SK-N-SH treated with all-trans-retinoic acid at 6 μM for 48 hours (cell line): ENCODE measurements around the gene UBA6.

ENCODE experiments used
- ATAC-seq: fragments of 200-7000 bp; cut with Tn5 transposase; 3 replicates; pipeline ENCODE4 v1.9.1; 2020; ENCODE audit warnings: mild to moderate bottlenecking, moderate library complexity
- ARNTL ChIP-seq: fragments of 450-650 bp; formaldehyde crosslinking; IDR thresholded peaks from 2 replicates; pipeline ENCODE4 v1.5.0; 2020; ENCODE audit warnings: low read depth, mild to moderate bottlenecking, moderate library complexity, borderline replicate concordance
- BACH2 ChIP-seq: fragments of 250-450 bp; sonication (Bioruptor Pico); IDR thresholded peaks from 2 replicates; pipeline ENCODE4 v1.9.0; 2021; ENCODE audit warnings: mild to moderate bottlenecking, borderline replicate concordance
- CSDC2 ChIP-seq: fragments of 250-450 bp; sonication (Bioruptor Pico); IDR thresholded peaks from 2 replicates; pipeline ENCODE4 v1.5.0; 2020; ENCODE audit warnings: mild to moderate bottlenecking, moderate library complexity
- OSR1 ChIP-seq: fragments of 250-450 bp; sonication (Bioruptor Pico); IDR thresholded peaks from 2 replicates; pipeline ENCODE4 v1.8.0; 2022; ENCODE audit warnings: moderate library complexity, mild to moderate bottlenecking, inconsistent platforms
- PPARA ChIP-seq: fragments of 250-450 bp; sonication (Bioruptor Pico); IDR thresholded peaks from 2 replicates; pipeline ENCODE4 v1.5.0; 2020; ENCODE audit warnings: mild to moderate bottlenecking, borderline replicate concordance
- RARB ChIP-seq: fragments of 250-450 bp; sonication (Bioruptor Pico); IDR thresholded peaks from 2 replicates; pipeline ENCODE4 v1.8.0; 2021; ENCODE audit warnings: mild to moderate bottlenecking, moderate library complexity
- SNAI2 ChIP-seq: fragments of 250-450 bp; sonication (Bioruptor Pico); IDR thresholded peaks from 2 replicates; pipeline ENCODE4 v1.5.0; 2020; ENCODE audit warnings: mild to moderate bottlenecking, moderate library complexity
- TCF4 ChIP-seq: fragments of 250-450 bp; sonication (Bioruptor Pico); IDR thresholded peaks from 2 replicates; pipeline ENCODE4 v1.8.0; 2021; ENCODE audit warnings: mild to moderate bottlenecking, moderate library complexity, borderline replicate concordance
- TOX ChIP-seq: fragments of 250-450 bp; sonication (Bioruptor Pico); IDR thresholded peaks from 2 replicates; pipeline ENCODE4 v1.8.0; 2021; ENCODE audit warnings: mild to moderate bottlenecking, moderate library complexity, borderline replicate concordance
- ZC3H10 ChIP-seq: fragments of 250-450 bp; sonication (Bioruptor Pico); IDR thresholded peaks from 2 replicates; pipeline ENCODE4 v1.5.1; 2021; ENCODE audit warnings: mild to moderate bottlenecking, moderate library complexity
- ZFP3 ChIP-seq: fragments of 250-450 bp; sonication (Bioruptor Pico); IDR thresholded peaks from 2 replicates; pipeline ENCODE4 v1.5.0; 2020; ENCODE audit warnings: mild to moderate bottlenecking, moderate library complexity
- ZFP30 ChIP-seq: fragments of 450-650 bp; formaldehyde crosslinking; IDR thresholded peaks from 2 replicates; pipeline ENCODE4 v1.5.0; 2022; ENCODE audit warnings: mild to moderate bottlenecking, moderate library complexity
- ZNF565 ChIP-seq: fragments of 450-650 bp; formaldehyde crosslinking; conservative IDR thresholded peaks from 2 replicates; pipeline ENCODE4 v1.5.0; 2020; ENCODE audit warnings: low read depth, mild to moderate bottlenecking, moderate library complexity
- ZNF70 ChIP-seq: fragments of 450-650 bp; formaldehyde crosslinking; IDR thresholded peaks from 2 replicates; pipeline ENCODE4 v1.5.0; 2020; ENCODE audit warnings: mild to moderate bottlenecking, moderate library complexity
- ZNF8 ChIP-seq: fragments of 450-650 bp; formaldehyde crosslinking; IDR thresholded peaks from 2 replicates; pipeline ENCODE4 v1.5.0; 2020; ENCODE audit warnings: mild to moderate bottlenecking, moderate library complexity
- TF ChIP-seq, protein P1 (sequence below): fragments of 250-450 bp; sonication (Bioruptor Pico); IDR thresholded peaks from 2 replicates; pipeline ENCODE4 v1.8.0; 2020; ENCODE audit warnings: mild to moderate bottlenecking, moderate library complexity, borderline replicate concordance
- TF ChIP-seq, protein P2 (sequence below): fragments of 250-450 bp; sonication (Bioruptor Pico); IDR thresholded peaks from 2 replicates; pipeline ENCODE4 v1.5.1; 2020; ENCODE audit warnings: low read depth, mild to moderate bottlenecking, moderate library complexity
- TF ChIP-seq, protein P3 (sequence below): fragments of 250-450 bp; sonication (Bioruptor Pico); IDR thresholded peaks from 2 replicates; pipeline ENCODE4 v1.5.0; 2020; ENCODE audit warnings: mild to moderate bottlenecking, moderate library complexity
- TF ChIP-seq, protein P4 (sequence below): fragments of 250-450 bp; sonication (Bioruptor Pico); IDR thresholded peaks from 2 replicates; pipeline ENCODE4 v1.8.0; 2021; ENCODE audit warnings: low read depth, mild to moderate bottlenecking, moderate library complexity, borderline replicate concordance
- TF ChIP-seq, protein P5 (sequence below): fragments of 250-450 bp; sonication (Bioruptor Pico); IDR thresholded peaks from 2 replicates; pipeline ENCODE4 v1.5.1; 2021; ENCODE audit warnings: mild to moderate bottlenecking, moderate library complexity

The UBA6 gene

DNA sequence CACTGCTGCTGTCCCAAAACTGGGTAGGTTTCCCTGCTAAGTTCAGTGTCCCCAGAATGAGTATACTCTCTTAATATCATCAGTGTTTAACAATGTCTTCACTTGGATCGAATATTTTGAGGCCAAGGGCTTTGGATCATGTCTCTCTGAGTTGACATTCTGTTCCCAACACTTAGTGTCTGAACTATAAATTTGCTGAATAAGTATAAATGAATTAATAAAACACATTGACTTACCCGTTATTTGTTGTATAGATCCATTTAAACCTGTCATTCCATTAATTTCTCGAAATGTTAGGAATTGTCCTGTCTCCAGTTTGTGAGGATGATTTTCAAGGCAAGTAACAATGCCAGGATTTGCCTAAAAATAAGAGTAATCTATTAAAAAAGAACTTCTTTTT lies 32.6 kb downstream of the UBA6 start:
- no peak for TF ChIP-seq TCF4 (CRISPR knock-in tag)
- no peak for TF ChIP-seq ZNF8 (CRISPR knock-in tag)
- TF ChIP-seq BACH2 (CRISPR knock-in tag): no peak
- no peak for TF ChIP-seq ARNTL
- TF ChIP-seq ZNF565: no peak
- TF ChIP-seq, protein P1, sequence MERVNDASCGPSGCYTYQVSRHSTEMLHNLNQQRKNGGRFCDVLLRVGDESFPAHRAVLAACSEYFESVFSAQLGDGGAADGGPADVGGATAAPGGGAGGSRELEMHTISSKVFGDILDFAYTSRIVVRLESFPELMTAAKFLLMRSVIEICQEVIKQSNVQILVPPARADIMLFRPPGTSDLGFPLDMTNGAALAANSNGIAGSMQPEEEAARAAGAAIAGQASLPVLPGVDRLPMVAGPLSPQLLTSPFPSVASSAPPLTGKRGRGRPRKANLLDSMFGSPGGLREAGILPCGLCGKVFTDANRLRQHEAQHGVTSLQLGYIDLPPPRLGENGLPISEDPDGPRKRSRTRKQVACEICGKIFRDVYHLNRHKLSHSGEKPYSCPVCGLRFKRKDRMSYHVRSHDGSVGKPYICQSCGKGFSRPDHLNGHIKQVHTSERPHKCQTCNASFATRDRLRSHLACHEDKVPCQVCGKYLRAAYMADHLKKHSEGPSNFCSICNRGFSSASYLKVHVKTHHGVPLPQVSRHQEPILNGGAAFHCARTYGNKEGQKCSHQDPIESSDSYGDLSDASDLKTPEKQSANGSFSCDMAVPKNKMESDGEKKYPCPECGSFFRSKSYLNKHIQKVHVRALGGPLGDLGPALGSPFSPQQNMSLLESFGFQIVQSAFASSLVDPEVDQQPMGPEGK (CRISPR knock-in tag): no peak
- no peak for TF ChIP-seq ZFP3 (CRISPR knock-in tag)
- no peak for TF ChIP-seq OSR1
- TF ChIP-seq, protein P2, sequence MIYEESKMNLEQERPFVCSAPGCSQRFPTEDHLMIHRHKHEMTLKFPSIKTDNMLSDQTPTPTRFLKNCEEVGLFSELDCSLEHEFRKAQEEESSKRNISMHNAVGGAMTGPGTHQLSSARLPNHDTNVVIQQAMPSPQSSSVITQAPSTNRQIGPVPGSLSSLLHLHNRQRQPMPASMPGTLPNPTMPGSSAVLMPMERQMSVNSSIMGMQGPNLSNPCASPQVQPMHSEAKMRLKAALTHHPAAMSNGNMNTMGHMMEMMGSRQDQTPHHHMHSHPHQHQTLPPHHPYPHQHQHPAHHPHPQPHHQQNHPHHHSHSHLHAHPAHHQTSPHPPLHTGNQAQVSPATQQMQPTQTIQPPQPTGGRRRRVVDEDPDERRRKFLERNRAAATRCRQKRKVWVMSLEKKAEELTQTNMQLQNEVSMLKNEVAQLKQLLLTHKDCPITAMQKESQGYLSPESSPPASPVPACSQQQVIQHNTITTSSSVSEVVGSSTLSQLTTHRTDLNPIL (CRISPR knock-in tag): no peak
- TF ChIP-seq, protein P3, sequence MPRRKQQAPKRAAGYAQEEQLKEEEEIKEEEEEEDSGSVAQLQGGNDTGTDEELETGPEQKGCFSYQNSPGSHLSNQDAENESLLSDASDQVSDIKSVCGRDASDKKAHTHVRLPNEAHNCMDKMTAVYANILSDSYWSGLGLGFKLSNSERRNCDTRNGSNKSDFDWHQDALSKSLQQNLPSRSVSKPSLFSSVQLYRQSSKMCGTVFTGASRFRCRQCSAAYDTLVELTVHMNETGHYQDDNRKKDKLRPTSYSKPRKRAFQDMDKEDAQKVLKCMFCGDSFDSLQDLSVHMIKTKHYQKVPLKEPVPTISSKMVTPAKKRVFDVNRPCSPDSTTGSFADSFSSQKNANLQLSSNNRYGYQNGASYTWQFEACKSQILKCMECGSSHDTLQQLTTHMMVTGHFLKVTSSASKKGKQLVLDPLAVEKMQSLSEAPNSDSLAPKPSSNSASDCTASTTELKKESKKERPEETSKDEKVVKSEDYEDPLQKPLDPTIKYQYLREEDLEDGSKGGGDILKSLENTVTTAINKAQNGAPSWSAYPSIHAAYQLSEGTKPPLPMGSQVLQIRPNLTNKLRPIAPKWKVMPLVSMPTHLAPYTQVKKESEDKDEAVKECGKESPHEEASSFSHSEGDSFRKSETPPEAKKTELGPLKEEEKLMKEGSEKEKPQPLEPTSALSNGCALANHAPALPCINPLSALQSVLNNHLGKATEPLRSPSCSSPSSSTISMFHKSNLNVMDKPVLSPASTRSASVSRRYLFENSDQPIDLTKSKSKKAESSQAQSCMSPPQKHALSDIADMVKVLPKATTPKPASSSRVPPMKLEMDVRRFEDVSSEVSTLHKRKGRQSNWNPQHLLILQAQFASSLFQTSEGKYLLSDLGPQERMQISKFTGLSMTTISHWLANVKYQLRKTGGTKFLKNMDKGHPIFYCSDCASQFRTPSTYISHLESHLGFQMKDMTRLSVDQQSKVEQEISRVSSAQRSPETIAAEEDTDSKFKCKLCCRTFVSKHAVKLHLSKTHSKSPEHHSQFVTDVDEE (CRISPR knock-in tag): no peak
- no peak for TF ChIP-seq RARB (CRISPR knock-in tag)
- TF ChIP-seq, protein P4, sequence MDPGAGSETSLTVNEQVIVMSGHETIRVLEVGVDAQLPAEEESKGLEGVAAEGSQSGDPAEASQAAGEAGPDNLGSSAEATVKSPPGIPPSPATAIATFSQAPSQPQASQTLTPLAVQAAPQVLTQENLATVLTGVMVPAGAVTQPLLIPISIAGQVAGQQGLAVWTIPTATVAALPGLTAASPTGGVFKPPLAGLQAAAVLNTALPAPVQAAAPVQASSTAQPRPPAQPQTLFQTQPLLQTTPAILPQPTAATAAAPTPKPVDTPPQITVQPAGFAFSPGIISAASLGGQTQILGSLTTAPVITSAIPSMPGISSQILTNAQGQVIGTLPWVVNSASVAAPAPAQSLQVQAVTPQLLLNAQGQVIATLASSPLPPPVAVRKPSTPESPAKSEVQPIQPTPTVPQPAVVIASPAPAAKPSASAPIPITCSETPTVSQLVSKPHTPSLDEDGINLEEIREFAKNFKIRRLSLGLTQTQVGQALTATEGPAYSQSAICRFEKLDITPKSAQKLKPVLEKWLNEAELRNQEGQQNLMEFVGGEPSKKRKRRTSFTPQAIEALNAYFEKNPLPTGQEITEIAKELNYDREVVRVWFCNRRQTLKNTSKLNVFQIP (CRISPR knock-in tag): no peak
- no peak for TF ChIP-seq ZNF70 (CRISPR knock-in tag)
- no peak for TF ChIP-seq SNAI2 (CRISPR knock-in tag)
- no peak for TF ChIP-seq CSDC2
- no peak for TF ChIP-seq ZFP30 (CRISPR knock-in tag)
- ATAC-seq: no peak

DNA sequence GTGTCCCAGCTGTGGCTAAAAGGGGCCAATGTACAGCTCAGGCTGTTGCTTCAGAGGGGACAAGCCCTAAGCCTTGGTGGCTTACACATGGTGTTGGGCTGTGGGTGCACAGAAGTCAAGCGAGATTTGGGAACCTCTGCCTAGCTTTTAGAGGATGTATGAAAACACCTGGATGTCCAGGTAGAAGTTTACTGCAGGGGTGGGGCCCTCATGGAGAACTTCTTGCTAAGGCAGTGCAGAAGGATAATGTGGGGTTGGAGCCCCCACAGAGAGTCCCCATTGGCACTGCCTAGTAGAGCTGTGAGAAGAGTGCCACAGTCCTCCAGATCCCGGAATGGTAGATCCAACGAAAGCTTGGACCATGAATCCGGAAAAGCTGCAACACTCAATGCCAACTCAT lies 40.5 kb downstream of the UBA6 start:
- TF ChIP-seq, protein P2 (CRISPR knock-in tag): no peak
- TF ChIP-seq TOX (CRISPR knock-in tag) (no peak), ZNF8 (CRISPR knock-in tag) (no peak), BACH2 (CRISPR knock-in tag) (no peak), ZC3H10 (no peak), OSR1 (no peak), ZNF565 (no peak), ZNF70 (CRISPR knock-in tag) (no peak), TCF4 (CRISPR knock-in tag) (no peak), ZFP30 (CRISPR knock-in tag) (no peak), PPARA (CRISPR knock-in tag) (no peak)
- TF ChIP-seq, protein P5, sequence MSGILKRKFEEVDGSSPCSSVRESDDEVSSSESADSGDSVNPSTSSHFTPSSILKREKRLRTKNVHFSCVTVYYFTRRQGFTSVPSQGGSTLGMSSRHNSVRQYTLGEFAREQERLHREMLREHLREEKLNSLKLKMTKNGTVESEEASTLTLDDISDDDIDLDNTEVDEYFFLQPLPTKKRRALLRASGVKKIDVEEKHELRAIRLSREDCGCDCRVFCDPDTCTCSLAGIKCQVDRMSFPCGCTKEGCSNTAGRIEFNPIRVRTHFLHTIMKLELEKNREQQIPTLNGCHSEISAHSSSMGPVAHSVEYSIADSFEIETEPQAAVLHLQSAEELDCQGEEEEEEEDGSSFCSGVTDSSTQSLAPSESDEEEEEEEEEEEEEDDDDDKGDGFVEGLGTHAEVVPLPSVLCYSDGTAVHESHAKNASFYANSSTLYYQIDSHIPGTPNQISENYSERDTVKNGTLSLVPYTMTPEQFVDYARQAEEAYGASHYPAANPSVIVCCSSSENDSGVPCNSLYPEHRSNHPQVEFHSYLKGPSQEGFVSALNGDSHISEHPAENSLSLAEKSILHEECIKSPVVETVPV (CRISPR knock-in tag): no peak
- TF ChIP-seq, protein P4 (CRISPR knock-in tag): no peak
- ATAC-seq: no peak
